HepG2 (cell line): ENCODE data around the gene BRCA1. TPM values are rescaled to one million over a fixed set of nuclear protein-coding genes. Genes with fewer than 3 reads are reported as not detected.

Experiments
- ARID4A ChIP-seq: sonication (generic); formaldehyde crosslinking; IDR thresholded peaks from 2 replicates; pipeline ENCODE4 v1.5.0; 2020; ENCODE audit warnings: mild to moderate bottlenecking, missing genetic modification reagents, borderline replicate concordance
- BHLHE40 ChIP-seq: IDR thresholded peaks from 2 replicates; pipeline ENCODE4 v1.6.1; 2011; ENCODE audit warnings: low read length, improper control_type of control experiment
- BRCA1 ChIP-seq: sonication (generic); formaldehyde crosslinking; IDR thresholded peaks from 2 replicates; pipeline ENCODE4 v1.4.0; 2020; ENCODE audit warnings: missing genetic modification reagents
- CEBPB ChIP-seq: IDR thresholded peaks from 2 replicates; pipeline ENCODE4 v1.6.1; 2011; ENCODE audit warnings: low read depth, low read length, improper control_type of control experiment, borderline replicate concordance
- FOXO1 ChIP-seq: sonication (generic); formaldehyde crosslinking; IDR thresholded peaks from 2 replicates; pipeline ENCODE4 v1.4.0; 2020; ENCODE audit warnings: missing genetic modification reagents
- IKZF1 ChIP-seq: fragments of 450-650 bp; IDR thresholded peaks from 2 replicates; pipeline ENCODE4 v1.7.1; 2016
- ISL2 ChIP-seq: sonication (generic); formaldehyde crosslinking; IDR thresholded peaks from 2 replicates; pipeline ENCODE4 v1.5.0; 2020; ENCODE audit warnings: missing genetic modification reagents
- NCOR1 ChIP-seq: fragments of 200-600 bp; sonication (generic); IDR thresholded peaks from 2 replicates; pipeline ENCODE4 v1.7.0; 2017; ENCODE audit warnings: antibody characterized with exemption, low read length, borderline replicate concordance
- NFYC ChIP-seq: IDR thresholded peaks from 2 replicates; pipeline ENCODE4 v1.6.1; 2016; ENCODE audit warnings: missing genetic modification reagents, missing compliant biosample characterization
- ONECUT2 ChIP-seq: sonication (generic); formaldehyde crosslinking; IDR thresholded peaks from 2 replicates; pipeline ENCODE4 v1.4.0; 2020; ENCODE audit warnings: missing genetic modification reagents
- PAXIP1 ChIP-seq: sonication (generic); formaldehyde crosslinking; conservative IDR thresholded peaks from 2 replicates; pipeline ENCODE4 v1.4.0; 2020; ENCODE audit warnings: mild to moderate bottlenecking, missing genetic modification reagents, moderate library complexity
- SRF ChIP-seq: IDR thresholded peaks from 2 replicates; pipeline ENCODE4 v1.6.1; 2011; ENCODE audit warnings: mild to moderate bottlenecking, low read depth, low read length, moderate library complexity
- TP53 ChIP-seq: sonication (generic); formaldehyde crosslinking; conservative IDR thresholded peaks from 2 replicates; pipeline ENCODE4 v1.4.0; 2020; ENCODE audit warnings: missing genetic modification reagents
- ZBTB26 ChIP-seq: IDR thresholded peaks from 2 replicates; pipeline ENCODE4 v1.6.1; 2016; ENCODE audit warnings: missing compliant biosample characterization, missing genetic modification reagents, borderline replicate concordance
- ZGPAT ChIP-seq: IDR thresholded peaks from 2 replicates; pipeline ENCODE4 v1.6.1; 2016; ENCODE audit warnings: mild to moderate bottlenecking
- ZMYM2 ChIP-seq: sonication (generic); formaldehyde crosslinking; IDR thresholded peaks from 2 replicates; pipeline ENCODE4 v1.8.0; 2022; ENCODE audit warnings: mild to moderate bottlenecking, missing genetic modification reagents
- ZNF510 ChIP-seq: sonication (generic); formaldehyde crosslinking; IDR thresholded peaks from 2 replicates; pipeline ENCODE4 v1.4.0; 2020; ENCODE audit warnings: low read depth, mild to moderate bottlenecking, missing genetic modification reagents
- ZNF709 ChIP-seq: sonication (generic); formaldehyde crosslinking; IDR thresholded peaks from 2 replicates; pipeline ENCODE4 v1.5.0; 2020; ENCODE audit warnings: mild to moderate bottlenecking, missing genetic modification reagents
- ZNF784 ChIP-seq: sonication (generic); formaldehyde crosslinking; IDR thresholded peaks from 2 replicates; pipeline ENCODE4 v1.5.1; 2020; ENCODE audit warnings: missing genetic modification reagents, mild to moderate bottlenecking, borderline replicate concordance
- ZNF792 ChIP-seq: IDR thresholded peaks from 2 replicates; pipeline ENCODE4 v1.6.1; 2016
- polyA plus RNA-seq, 8 experiments: library from polyadenylated mRNA; depleted of rRNA in 3 of 8; stranded (reverse) in 7 of 8; unstranded in 1 of 8; fragments of >200 nt; fragmentation: Illumina TruSeq in 4 of 8; extraction: Trizol in 4 of 8; gene quantifications; 2 replicates each; pipeline versions ENCODE4 v1.2.1 to v1.2.3, GENCODE V29; 2011 to 2016; ENCODE audit warnings: low read depth in 4 of 8, missing spikeins in 1 of 8, mixed read lengths in 1 of 8; ENCODE audit not compliant: insufficient read depth in 1 of 8
- total RNA-seq, 5 experiments: library from RNA; depleted of rRNA; stranded (reverse); fragments of >200 nt; fragmentation: Illumina TruSeq; extraction: Trizol; gene quantifications; 2 replicates each; pipeline ENCODE4 v1.2.3, GENCODE V29; 2016; ENCODE audit warnings: low read depth in 1 of 5

BRCA1 gene
- total and polyA plus RNA-seq, 2 of the 13 experiments (the other 11 are each of a cell fraction or from before 2014, with no cell fraction given), result 13.3 to 37.5 TPM

GRCh38 chr17:43169561-43170139, 44.5 kb upstream of the BRCA1 start (continued):
- TF ChIP-seq CEBPB (no peak), ARID4A (peak; percentile 91), TP53 (CRISPR knock-in tag) (no peak), SRF (no peak), ZNF709 (CRISPR knock-in tag) (no peak), ZGPAT (CRISPR knock-in tag) (no peak; the same call in 1 of the 2 replicates), ONECUT2 (CRISPR knock-in tag) (peak; percentile 62), ZBTB26 (CRISPR knock-in tag) (no peak), ZNF784 (CRISPR knock-in tag) (peak; percentile 57; the same call in 1 of the 2 replicates), ZNF510 (0 out of 2 replicates have a peak, but pooled peaks have one; percentile 12), IKZF1 (no peak), FOXO1 (CRISPR knock-in tag) (peak; percentile 68; the same call in 1 of the 2 replicates), ZMYM2 (CRISPR knock-in tag) (peak; percentile 38; the same call in 1 of the 2 replicates), ZNF792 (CRISPR knock-in tag) (no peak), ISL2 (CRISPR knock-in tag) (peak; percentile 80), NCOR1 (peak; percentile 31; the same call in 1 of the 2 replicates), BRCA1 (peak; percentile 8; the same call in 1 of the 2 replicates), PAXIP1 (peak; percentile 88), NFYC (no peak), BHLHE40 (peak; percentile 97)
